NT2/D1 (cell line): ENCODE results near the gene BEST4.
"Not testable (repeated sequence)": the region's sequence is repeated elsewhere in the genome, so short reads cannot be mapped to it uniquely, and the experiment has no call there.

ENCODE experiments used
- DNase-seq: peaks from one replicate; pipeline ENCODE4 v3.0.0-alpha.2; 2011; ENCODE audit warnings: low read depth, low spot score
- H3K27me3 ChIP-seq: 2 replicates; pipeline ENCODE4 v1.6.0; 2011; ENCODE audit warnings: mild to moderate bottlenecking; ENCODE audit not compliant: insufficient read length, insufficient read depth
- H3K36me3 ChIP-seq: 2 replicates; pipeline ENCODE4 v1.6.1; 2011; ENCODE audit warnings: mild to moderate bottlenecking, low read length, mixed read lengths; ENCODE audit not compliant: insufficient read depth, insufficient read length
- H3K4me1 ChIP-seq: 2 replicates; pipeline ENCODE4 v1.5.1; 2011; ENCODE audit not compliant: insufficient read depth, insufficient read length
- H3K4me3 ChIP-seq: 2 replicates; pipeline ENCODE4 v1.5.1; 2011; ENCODE audit warnings: low read depth; ENCODE audit not compliant: insufficient read length
- H3K9ac ChIP-seq: 2 replicates; pipeline ENCODE4 v1.6.0; 2011; ENCODE audit warnings: low read depth; ENCODE audit not compliant: insufficient read length
- H3K9me3 ChIP-seq: 2 replicates; pipeline ENCODE4 v1.5.1; 2011; ENCODE audit warnings: mild to moderate bottlenecking, low read length; ENCODE audit not compliant: insufficient read depth
- SUZ12 ChIP-seq: IDR thresholded peaks from 2 replicates; pipeline ENCODE4 v1.6.1; 2011; ENCODE audit not compliant: insufficient read length, insufficient read depth; ENCODE audit errors: extremely low read depth
- YY1 ChIP-seq: IDR thresholded peaks from 2 replicates; pipeline ENCODE4 v1.6.1; 2011; ENCODE audit not compliant: insufficient read length, insufficient read depth
- ZNF274 ChIP-seq: IDR thresholded peaks from 2 replicates; pipeline ENCODE4 v1.6.1; 2011; ENCODE audit warnings: mild to moderate bottlenecking, low read depth, low read length

Gene BEST4

DNA sequence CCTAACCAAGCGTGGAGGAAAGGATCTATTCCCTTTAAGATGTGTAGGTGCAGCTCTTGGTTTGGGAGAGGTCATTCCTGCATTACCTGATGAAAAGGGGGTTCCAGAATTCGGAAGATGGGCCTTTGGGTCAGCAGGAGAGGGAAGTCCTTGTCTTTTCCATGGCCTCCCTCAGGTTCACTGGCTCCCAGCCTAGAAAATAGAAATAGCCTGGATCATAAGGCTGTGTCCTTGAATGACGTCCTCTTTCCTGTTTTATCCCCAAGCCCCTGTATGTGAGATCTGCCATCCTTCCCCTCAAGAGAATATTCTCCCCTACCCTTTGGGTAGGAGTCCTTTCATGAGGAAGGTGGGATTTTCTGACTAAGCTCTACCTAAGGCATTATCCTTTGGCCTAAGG, 27.1 kb downstream of the BEST4 start:
- Histone ChIP-seq H3K36me3 (peaks cover 89% of the 10 kb centered on the region), H3K27me3 (no peaks in the 10 kb centered on the region)
- TF ChIP-seq SUZ12 (no peak), ZNF274 (no peak), YY1 (no peak)

DNA sequence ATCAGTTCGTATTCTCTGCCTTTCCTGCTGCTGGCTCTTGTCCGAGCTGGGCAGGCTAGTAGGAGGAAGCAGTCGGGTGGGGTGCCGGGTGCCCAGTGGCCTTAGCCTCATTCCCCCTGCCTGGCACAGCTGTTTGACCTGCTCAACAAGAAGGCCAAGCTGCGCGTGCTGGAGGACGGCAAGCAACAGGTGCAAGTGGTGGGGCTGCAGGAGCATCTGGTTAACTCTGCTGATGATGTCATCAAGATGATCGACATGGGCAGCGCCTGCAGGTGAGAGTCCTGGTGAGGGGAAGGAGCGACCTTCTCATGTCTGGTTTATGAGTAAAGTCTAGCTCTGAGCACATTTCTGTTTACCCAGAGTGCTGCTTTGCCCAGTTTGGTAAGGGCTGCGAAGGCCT, 28.9 kb downstream of the BEST4 start:
- DNase-seq: no peak
- Histone ChIP-seq H3K27me3 (no peaks in the 10 kb centered on the region), H3K4me3 (no peak overlapping the region), H3K9me3 (no peaks in the 10 kb centered on the region), H3K9ac (no peak overlapping the region), H3K36me3 (peaks cover 90% of the 10 kb centered on the region), H3K4me1 (no peaks in the 10 kb centered on the region)
- TF ChIP-seq YY1 (no peak), SUZ12 (no peak), ZNF274 (no peak)

More for the DNA sequence above, 27.1 kb downstream of the BEST4 start:
- Histone ChIP-seq H3K4me1 (no peaks in the 10 kb centered on the region), H3K9me3 (no peaks in the 10 kb centered on the region), H3K9ac (no peak overlapping the region), H3K4me3 (no peak overlapping the region)
- no peak for DNase-seq

DNA sequence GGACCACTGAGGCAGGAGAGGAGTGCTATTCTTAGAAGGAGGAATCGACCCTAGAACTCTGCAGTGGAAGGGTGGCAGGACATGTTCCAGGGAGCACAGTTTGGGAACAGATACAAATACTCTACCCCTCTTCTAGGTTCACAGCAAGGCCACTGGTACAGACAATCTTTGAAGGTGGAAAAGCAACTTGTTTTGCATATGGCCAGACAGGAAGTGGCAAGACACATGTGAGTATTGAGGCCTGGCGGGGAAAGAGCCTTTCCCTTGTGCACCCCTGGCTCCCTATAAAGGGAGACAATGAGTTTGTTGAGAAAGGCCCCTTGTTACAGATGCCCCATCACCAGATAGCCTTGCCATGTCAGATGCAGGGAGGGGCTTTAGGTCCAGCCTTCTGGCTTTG, 30.6 kb downstream of the BEST4 start:
- no peaks in the 10 kb centered on the region for H3K9me3 ChIP-seq
- no peaks in the 10 kb centered on the region for H3K4me1 ChIP-seq
- no peak overlapping the region for H3K4me3 ChIP-seq
- H3K36me3 ChIP-seq: peaks cover 90% of the 10 kb centered on the region
- TF ChIP-seq SUZ12: no peak
- no peak for TF ChIP-seq ZNF274
- no peak for TF ChIP-seq YY1
- no peak for DNase-seq
- H3K9ac ChIP-seq: no peak overlapping the region
- H3K27me3 ChIP-seq: no peaks in the 10 kb centered on the region

DNA sequence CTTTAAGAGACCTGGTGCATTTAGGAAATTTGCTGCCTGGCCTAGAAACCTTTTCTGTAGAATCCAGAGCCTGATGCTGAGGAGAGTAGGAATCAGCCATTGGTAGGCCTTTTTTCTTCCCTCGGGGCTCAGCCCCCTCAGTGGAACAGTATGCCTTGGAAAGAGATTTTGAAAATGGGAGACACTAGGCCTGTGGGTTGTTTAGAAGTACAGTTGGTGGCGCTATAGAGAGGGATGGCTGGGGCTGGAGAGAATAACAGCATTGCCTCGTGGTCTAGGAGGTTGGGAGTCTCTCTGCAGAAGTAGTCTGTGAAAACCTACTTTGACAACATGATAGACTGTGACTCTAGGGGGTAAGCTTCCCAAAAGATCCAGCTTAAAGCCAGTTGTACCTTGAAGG, 40.1 kb downstream of the BEST4 start:
- DNase-seq: no peak
- Histone ChIP-seq H3K27me3 (no peaks in the 10 kb centered on the region), H3K9ac (no peak overlapping the region), H3K4me3 (no peak overlapping the region), H3K36me3 (peaks cover 74% of the 10 kb centered on the region), H3K9me3 (no peaks in the 10 kb centered on the region), H3K4me1 (peaks cover 2% of the 10 kb centered on the region)
- no peak for TF ChIP-seq ZNF274
- TF ChIP-seq YY1: no peak
- no peak for TF ChIP-seq SUZ12

GRCh38 chr1:44743211-44743610, 44.8 kb downstream of the BEST4 start:
- H3K4me3 ChIP-seq: no peak overlapping the region
- H3K9me3 ChIP-seq: peaks cover 5% of the 10 kb centered on the region; the same call in 1 of the 2 replicates
- peaks cover 56% of the 10 kb centered on the region for H3K36me3 ChIP-seq
- DNase-seq: no peak
- TF ChIP-seq SUZ12: no peak
- TF ChIP-seq ZNF274: no peak
- no peak for TF ChIP-seq YY1
- H3K9ac ChIP-seq: no peak overlapping the region
- H3K27me3 ChIP-seq: no peaks in the 10 kb centered on the region
- peaks cover 8% of the 10 kb centered on the region for H3K4me1 ChIP-seq

DNA sequence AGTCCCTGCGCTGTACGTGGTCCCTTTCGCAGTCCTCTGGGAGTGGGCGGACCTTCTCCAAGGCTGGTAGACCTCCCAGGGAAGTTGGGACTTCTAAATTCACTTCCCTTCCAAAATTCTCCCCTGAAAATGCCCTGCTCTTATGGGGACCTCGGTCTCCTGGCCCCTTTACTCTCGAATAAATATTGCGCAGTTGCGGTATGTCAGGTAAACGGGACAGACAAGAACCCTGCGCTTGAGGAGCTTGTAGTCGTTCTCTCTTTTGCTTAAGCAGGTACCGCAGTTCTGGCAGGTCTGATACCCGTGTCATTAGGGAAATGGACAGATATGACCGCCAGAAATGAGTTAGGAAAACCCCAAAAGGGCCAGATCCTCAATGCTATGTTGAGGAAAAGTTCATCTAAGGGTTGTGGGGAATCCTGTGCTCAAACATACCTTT, 47.8 kb downstream of the BEST4 start:
- Histone ChIP-seq H3K9ac (peak overlapping the region; percentile 99), H3K27me3 (no peaks in the 10 kb centered on the region), H3K4me3 (peak overlapping the region; percentile 98), H3K9me3 (peaks cover 8% of the 10 kb centered on the region; the same call in 1 of the 2 replicates), H3K4me1 (peaks cover 8% of the 10 kb centered on the region), H3K36me3 (peaks cover 33% of the 10 kb centered on the region)
- no peak for DNase-seq
- TF ChIP-seq YY1 (no peak), SUZ12 (no peak), ZNF274 (no peak)

GRCh38 chr1:44739307-44740178, 48.4 kb downstream of the BEST4 start, which contains the start of gene KIF2C:
Gene KIF2C, plus strand, starts transcription at chr1:44739837. Its CDS starts 96 bp downstream, at chr1:44739933.
- Histone ChIP-seq H3K9me3 (peaks cover 8% of the 10 kb centered on the region; the same call in 1 of the 2 replicates), H3K4me3 (peak within 1 kb of the TSS; percentile 98), H3K4me1 (peaks cover 12% of the 10 kb centered on the region), H3K27me3 (no peaks in the 10 kb centered on the region), H3K9ac (peak within 1 kb of the TSS; percentile 99), H3K36me3 (peaks cover 32% of the 10 kb centered on the region)
- no peak for TF ChIP-seq SUZ12
- no peak for TF ChIP-seq YY1
- TF ChIP-seq ZNF274: no peak
- peak; percentile 99 for DNase-seq

DNA sequence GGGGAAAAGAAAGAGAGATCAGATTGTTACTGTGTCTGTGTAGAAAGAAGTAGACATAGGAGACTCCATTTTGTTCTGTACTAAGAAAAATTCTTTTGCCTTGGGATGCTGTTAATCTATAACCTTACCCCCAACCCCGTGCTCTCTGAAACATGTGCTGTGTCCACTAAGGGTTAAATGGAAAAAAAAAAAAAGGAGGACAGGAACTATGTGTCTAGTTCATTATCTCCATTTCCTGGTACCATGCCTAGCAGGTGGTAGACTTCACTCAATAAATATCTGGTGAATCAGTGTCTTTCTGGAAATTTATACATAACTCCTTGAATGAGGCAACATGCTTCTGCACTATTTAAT, 49.0 kb downstream of the BEST4 start:
- Histone ChIP-seq H3K4me3 (peak overlapping the region; percentile 98), H3K9ac (peak overlapping the region; percentile 89), H3K4me1 (peaks cover 12% of the 10 kb centered on the region), H3K36me3 (peaks cover 26% of the 10 kb centered on the region)
- not testable (repeated sequence) for H3K27me3 ChIP-seq, DNase-seq, H3K9me3 ChIP-seq
